Hematopoietic multipotent progenitor cell treated with erythropoietin and hydrocortisone succinate and interleukin-3 and kit ligand, for 8 days (in vitro differentiated cells): Measurements from ENCODE around the gene PTPN21.
A peak's percentile ranks its signal among the peaks of the same experiment; 100 is the strongest.
"Not testable (repeated sequence)": the region's sequence is repeated elsewhere in the genome, so short reads cannot be mapped to it uniquely, and the experiment has no call there.

Experiments used
- DNase-seq: peaks from one replicate; pipeline ENCODE4 v3.0.0-alpha.2; 2015

The PTPN21 gene

DNA sequence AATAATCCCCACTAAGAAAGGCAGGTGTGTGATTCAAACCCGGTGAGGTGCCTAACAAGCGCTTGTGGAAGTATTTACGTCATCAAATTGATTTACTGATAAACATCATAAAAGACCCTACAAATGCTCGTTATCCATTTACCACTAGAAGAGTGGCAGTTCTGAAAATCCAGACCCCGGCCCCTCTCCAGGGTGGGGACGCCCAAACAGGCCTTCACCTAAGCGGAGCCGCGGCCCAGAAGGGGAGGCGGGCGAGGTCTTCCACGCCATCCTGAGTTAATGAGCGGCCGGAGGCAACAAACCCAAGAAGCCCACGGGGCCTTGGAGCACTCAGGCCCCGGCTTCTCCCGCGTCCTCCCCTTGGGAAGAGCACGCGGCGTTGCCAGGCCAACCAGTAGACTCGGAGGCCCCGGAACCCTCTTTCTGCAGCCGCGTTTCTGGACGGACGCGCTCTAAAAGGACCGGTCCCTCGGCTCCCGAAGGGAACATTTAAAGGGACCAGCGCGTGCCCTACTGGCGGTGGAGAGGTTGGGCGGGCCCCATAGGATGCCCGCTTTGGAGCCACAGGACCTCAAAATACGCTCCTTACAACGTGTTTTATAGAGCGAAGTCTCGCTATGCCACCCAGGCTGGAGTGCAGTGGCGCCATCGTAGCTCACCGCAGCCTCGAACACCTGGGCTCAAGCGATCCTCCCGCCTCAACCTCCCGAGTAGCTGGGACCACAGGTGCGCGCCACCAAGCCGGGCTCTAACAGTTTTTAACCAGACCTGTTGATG, 3.5 kb downstream of the PTPN21 start:
- DNase-seq: peak; percentile 68

DNA sequence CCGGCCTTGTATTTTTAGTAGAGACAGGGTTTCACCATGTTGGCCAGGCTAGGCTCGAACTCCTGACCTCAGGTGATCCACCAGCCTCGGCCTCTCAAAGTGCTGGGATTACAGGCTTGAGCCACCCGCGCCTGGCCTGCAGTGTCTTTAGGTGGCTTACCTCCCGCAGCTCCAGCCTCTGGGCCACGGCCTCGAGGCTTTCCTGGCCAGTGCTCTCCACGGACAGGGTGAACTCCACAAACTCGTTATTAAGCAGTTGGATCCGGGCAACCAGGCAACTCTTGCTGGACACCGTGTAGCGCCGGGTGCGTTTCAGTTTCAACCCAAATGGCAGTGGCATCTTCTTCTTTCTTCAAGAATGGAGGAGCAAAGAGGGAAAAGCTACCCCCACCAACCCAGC, 4.7 kb downstream of the PTPN21 start:
- DNase-seq: no peak

DNA sequence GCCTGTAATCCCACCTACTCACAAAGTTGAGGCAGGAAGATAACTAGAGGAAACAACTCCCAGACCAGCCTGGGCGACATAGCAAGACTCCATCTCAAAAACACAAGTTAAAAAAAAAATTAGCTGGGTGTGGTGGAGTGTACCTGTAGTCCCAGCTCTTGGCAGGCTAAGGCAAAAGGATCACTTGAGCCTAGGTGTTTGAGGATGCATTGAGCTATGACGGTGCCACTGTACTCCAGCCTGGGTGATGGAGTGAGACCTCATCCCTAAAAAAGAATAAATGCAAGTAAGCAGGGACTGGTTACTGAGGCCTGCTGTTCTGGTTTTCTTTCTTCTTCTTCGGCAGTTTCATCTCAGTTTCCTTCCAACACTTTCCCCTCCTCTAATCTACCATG, 7.4 kb downstream of the PTPN21 start:
- DNase-seq: no peak

DNA sequence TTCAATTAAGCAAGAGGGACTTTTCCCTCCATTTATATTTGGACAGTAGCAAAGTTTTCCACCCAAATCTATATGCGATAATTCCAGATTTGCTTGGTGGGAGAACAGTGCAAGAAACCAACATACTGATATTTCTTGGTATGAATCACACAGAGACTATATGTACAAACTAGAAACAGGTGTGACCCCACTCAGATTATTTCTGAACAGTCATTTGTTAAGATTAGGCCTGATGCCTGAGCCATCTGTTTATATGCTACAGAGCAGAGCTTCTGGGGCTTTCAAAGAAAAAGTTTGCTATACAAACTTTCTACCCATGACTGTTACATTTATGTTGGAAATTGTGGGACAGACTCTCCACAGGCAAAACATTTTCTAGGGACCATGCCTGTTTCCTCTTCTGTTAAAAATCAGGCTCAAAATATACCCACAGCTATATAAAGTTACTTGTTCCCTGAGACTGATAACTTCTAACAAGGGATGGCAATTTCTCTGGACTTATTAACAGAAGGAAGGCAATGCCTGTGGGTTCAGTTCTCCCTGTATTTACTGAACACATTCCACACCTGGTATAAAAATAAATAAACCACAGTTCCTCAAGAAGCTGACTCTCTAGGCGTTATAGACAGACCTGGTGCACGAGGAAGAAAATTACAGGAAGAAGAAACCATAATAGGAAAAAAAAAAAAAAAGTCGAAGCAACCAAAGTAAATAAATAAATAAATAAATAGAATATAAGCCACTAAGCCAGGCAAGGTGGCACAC, 8.0 kb downstream of the PTPN21 start:
- DNase-seq: no peak

DNA sequence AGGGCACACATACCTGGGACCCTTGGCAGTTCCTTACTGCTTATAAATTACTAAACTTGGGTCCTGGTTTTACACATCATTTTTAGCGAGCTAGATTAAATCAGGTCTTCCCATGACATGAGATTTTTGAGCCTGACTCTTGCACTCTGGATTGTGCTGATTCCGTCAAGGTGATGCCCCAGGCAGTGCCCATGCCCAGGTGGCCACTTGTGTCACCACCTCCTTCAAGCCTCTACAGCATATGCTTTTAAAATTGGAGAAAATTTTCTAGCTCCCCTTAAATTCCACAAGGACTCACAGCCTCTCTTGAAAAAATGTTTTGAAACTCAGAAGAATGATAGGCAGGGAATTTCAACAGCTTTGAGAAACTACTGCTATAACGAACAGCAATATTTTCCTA, 9.6 kb downstream of the PTPN21 start:
- DNase-seq: no peak

DNA sequence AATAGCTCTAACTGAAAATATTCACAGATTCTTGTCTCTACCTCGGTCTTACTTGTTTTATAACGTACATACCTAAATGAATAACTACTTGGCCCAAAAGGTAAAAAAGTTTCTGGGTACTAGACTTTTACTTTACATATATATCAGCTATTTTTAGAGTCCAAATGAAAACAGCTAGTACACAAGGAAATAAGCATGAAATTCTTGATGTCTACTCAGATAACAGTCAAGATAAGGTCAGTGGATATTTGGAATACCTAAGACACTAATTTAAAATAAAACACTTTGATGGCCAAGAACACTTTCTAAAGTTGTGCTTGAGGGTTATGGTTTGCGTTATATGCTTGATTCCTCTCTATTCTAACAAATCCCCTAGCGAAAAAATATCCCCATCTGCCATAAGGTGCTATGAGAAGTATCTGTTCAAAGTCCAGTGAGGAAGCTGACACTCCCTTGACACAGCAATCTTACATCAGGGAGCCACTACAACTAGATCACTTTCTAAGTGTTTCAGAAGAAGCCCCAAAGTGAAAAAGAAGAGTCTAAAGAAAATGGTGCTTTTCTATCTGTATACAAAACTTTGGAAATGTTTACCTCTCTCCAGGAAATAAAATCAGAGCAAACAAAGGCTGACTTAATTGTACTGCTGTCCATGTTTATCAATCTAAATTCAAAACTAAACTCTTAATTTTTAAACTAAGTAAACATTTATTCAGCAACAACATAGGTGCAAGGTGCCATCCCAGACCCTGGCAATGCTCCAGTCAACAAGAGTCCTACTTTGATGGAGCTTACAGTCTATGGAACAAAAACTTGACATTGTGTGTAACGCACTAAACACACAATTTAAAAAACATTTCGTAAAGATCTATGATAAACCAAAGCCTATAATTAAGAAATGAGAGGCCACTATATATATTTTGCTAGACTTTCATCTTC, 11.7 kb downstream of the PTPN21 start:
- DNase-seq: no peak

DNA sequence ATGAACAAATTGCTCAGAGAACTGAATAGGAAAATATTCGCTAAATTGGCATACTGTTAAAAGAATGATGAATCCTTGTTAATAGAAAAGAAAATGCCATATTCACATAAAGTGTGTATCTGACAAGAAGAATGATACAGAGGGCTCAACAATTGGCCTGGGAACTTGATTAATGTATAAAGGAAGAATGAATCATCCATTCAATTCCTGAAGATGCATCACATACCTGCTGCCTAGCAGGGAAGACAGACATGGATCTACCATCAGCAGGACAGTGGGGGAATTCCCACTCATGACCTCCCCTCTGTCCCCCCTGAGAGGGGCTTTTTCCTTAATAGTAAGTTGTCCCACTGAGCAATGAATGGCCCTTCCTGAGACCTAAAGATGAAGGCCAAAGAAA, 13.5 kb downstream of the PTPN21 start:
- DNase-seq: no peak

DNA sequence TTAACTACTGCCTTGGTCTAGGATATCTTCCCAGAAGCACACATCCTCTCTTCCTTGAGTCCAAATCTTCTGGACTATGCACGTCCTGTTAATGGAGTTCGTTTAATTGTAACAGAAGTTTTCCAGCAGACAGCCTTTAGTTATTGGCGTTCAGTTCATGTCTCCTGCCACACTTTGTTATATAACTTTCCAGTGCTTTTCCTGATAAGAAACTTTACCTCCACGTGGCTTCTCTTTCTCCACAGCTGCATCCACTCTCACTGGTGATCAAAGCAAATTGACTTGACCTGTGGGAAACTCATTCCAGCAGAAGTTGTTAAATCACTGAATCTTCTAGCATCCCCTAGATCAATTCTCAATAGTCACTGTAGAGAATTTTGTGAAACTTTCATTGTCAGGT, 19.0 kb downstream of the PTPN21 start:
- no peak for DNase-seq

DNA sequence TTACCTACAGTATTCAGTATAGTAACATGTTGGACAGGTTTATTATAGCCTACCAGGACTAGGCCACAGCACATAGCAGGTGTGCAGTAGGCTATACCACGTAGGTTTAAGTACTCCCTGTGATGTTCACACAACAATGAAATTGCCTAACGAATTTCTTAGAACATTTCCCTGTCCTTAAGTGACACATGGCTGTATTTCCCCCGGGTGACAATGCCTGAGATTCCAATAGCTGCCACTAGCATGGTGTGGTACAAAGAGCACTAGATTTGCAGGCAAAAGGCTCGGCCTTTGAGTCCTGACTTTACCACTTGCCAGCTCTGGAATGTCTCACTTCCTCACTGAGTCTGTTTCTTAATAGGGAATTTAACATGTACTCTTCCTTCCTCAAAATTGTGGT, 19.7 kb downstream of the PTPN21 start:
- DNase-seq: no peak

DNA sequence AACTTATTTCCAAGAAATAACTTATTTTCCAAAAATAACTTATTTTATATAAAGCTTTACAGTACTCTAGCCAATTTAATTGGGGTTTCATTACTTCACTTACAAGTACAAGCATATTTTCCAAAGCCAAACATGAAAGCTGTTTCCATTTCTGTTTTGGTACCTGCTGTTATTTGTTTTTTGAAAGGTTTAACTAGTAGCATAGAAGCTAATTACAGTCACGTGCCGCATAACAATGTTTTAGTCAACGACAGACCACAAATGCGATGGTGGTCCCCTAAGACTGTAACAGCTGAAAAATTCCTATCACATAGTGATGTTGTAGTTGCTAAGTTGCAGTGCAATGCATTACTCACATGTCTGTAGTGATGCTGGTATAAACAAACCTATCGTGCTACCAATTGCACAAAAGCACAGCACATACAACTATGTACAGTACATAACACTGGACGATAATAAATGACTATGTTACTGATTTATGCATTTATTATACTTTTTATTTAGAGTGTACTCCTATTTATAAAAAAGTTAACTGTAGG, 21.7 kb downstream of the PTPN21 start:
- DNase-seq: no peak

DNA sequence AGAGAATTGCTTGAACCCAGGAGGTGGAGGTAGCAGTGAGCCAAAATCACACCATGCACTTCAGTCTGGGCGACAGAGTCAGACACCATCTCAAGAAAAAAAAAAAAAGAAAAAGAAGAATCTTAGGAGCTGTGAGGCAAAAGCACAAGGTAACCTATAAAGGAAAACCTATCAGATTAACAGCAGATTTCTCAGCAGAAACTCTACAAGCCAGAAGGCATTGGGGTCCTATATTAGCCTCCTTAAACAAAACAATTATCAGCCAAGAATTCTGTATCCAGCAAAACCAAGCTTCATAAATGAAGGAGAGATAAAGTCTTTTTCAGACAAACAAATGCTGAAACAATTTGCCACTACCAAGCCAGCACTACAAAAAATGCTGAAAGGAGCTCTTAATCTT, 24.9 kb downstream of the PTPN21 start:
- DNase-seq: not testable (repeated sequence)

DNA sequence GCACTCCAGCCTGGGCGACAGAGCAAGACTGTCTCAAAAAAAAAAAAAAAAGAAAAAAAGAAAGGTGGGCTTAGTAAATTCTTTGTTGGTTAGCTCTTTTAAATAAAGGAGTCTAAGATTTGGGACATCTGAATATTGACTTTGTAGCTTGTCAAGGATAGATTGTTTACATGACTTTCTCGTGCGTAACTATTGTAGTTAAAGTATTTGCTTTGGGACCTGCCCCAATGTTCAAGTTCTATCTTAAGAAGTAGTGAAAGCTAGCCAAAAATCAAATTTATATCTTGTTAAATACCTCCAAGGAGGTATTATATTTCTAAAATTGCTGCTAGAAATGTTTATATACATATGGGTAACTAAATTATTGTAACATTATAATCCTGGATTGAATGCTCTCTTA, 32.4 kb downstream of the PTPN21 start:
- DNase-seq: no peak

DNA sequence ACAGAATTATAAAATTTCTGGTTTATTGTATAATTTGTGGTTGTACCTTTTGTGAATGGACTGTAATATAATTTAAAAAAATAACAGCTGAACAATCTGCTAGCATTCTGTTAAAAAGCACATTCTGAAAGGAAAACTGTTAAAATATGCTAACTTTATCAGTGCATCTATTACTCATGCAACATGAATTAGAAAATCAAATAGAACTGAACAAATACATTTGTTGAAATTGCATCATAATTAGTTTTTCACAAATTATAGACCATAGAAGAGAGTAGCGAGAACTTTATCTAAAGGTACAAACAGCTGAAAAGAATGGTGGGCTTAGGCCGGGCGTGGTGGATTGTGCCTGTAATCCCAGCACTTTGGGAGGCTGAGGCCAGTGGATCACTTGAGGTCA, 33.0 kb downstream of the PTPN21 start:
- DNase-seq: no peak

DNA sequence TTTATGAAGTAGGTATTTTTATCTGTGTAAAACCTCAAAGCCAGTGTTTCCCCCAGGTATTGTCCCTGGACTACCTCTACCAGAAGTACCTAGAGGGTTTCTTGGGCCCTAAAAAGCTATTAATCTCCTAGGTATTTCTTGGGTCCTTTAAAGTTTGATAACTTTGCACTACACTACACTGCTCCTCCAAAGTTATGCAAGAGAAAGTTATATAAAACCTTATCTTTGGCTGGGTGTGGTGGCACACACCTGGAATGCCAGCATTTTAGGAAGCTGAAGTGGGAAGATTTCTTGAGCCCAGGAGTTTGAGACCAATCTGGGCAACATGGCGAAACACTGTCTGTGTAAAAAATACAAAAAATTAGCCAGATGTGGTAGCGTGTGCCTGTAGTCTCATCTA, 34.9 kb downstream of the PTPN21 start:
- DNase-seq: no peak

DNA sequence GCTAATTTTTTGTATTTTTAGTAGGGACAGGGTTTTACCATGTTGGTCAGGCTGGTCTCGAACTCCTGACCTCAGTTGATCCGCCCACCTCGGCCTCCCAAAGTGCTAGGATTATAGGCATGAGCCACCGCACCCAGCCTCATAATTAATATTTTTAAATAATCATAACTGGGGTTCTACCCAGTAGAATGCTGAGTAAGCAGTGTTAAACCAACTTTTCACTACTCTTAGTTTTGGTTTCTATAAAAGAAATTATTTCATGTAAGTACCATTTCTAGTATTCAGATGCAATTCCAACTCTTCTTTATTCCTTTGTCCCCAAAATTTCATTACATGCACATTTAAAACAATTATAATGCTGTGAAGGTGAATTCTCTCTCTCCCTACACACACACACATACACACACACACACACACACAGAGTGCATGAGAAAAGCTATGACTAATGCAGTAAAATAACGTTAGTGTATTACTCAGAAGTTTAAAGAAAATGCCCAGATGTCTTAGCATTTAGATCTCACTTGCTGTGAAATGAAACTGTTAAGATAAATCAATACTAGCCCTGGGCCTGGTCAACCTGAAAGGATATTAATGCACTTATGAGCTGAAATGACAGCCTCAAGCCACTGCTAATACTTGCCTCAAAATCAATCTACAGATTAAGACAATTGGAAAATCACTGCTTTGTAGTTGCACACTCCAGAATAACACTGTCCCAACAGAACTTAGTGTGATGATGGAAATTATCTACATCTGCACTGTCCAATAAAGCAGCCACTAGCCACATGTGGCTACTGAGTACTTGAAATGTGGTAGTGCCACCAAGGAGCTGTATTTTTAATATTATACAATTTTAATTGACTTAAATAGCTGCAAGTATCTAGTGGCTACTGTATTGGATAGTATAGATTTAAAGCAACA, 36.0 kb downstream of the PTPN21 start:
- DNase-seq: no peak

DNA sequence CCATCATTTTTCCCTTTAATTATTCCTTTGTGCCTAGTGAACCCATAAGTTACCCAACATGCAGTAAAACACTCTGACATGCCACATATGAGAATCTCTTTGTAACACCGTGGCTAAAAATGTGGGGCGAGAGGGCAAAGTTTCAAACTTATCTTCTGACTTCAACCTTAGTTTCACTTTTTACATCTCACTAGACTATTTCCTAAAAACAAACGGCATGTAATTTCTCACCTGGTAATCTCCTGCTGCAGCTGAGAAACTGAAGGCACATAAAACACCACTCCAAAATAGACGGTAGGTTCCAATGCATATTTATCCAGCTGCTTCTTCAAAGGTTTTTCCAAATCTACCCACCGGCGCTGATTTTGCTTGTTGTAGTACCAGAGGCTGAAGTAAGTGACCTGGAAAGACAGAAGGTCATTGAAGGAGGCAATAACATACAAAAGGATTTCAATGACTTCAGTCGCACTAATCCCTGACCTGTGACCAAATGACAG, 37.9 kb downstream of the PTPN21 start:
- DNase-seq: no peak

DNA sequence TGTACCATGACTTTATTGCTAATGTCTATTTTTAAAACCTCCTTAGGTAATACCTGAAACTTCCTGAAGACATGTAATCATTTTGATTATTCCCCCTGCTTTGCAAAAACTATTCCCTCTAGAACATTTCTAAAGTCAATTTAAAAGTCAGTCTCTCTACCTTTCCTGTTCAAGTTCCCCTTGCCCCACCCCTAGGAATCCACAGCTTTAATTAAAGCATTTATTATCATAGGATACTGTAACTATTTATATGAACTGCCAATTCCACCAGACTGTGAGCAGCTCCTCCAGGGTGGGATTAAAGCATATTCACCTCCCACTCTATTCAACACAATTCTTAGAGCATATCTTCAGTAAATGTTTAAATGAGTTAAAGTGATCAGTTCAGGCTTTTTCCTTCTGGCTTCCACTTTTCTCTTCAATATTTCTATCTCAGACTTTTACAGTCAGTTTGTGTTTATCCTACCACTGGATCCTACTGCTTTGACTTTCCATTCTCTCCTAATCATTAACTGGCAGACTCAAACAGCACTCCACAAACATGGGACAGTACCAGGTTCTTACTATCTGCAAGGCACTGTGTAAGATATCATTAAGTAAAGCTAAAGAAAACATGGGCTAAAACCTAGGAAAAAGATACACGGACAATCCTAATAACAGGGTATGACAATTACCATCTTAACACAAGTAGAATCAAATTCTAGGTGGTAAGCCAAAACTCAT, 39.1 kb downstream of the PTPN21 start:
- no peak for DNase-seq

DNA sequence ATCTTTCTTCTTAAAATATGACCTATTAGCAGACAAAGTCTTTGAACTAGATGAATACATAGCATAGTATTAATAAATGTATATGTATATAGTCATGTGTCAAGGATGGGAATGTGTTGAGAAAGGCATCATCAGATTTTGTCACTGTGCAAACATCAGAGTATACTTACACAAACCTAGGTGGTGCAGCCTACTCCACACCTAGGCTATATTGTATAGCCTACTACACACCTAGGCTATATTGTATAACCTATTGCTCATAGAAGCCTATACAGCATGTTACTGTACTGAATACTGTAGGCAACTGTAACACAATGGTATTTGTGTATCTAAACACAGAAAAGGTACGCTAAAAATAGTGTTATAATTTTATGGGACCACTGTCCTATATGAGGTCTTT, 47.6 kb downstream of the PTPN21 start:
- no peak for DNase-seq

DNA sequence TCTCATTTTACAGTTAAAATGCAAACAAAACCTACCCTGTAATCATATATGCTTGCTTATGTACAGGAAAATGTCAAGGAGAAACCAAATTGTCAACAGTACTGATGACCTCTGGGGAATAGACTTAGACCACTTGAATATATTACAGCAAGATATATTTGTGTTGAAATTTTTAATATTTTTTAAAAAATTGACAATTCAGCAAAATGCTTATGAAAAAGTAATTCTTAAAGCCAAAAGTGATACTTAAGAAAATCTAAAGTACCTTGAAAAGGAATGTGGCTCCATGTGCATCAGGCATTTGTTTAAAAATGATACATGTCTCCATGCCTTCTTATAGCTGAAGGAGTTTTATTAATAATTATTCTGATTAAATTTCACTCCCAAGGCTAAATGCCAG, 49.2 kb downstream of the PTPN21 start:
- no peak for DNase-seq

DNA sequence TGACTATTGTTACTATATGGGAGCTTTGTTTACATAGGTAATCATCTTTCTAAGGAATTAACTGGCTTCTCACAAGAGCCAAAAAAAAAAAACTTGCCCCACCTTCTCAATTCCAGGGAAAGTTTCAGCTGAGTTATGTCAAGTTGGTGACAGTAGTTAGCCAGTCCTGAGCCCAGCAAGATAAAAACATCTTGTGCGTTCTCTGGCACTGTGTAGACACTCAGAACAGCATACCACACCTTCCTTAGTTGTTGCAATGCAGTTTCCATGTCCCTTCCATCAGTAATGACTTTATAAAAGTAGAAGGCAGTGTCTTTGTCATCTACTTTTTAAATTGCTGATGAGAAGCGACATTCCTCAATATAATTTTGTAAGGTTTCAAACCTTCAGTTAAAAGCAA, 50.2 kb downstream of the PTPN21 start:
- no peak for DNase-seq

DNA sequence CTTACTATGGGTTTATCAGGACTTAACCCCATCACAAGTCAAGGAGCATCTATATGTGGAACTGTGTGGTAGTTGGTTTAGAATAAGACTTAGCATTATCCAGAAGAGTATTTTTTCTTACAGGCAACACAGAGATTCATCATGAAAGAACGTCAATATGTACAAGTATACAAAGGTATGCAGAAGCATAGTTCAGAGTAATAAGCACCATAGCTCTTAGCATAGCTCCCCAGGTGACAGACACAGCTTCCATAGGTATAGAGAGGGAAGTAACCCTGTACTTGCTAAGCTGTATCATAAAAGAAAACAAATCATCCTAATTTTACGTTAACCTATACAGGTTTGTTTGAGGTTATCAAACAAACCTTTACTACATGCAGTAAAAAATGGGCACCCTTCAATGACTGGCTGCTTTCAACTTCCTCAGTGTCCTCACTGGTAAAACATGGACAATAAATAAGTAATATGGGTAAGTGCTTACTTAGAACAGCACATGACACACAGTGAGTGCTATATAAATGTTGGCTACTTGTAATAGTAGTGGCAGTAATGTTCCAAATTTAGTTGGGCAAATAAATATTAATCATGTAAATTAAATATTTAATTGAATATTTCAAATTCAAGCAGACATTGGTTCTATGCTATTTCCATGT, 50.9 kb downstream of the PTPN21 start:
- no peak for DNase-seq
